HG03025 (cell line): Measurements from ENCODE around the gene RAPGEF5.
A peak's percentile ranks its signal among the peaks of the same experiment; 100 is the strongest.

Experiments used
- ATAC-seq: cut with Tn5 transposase; IDR thresholded peaks from one replicate; pipeline ENCODE4 v1.9.1; 2021; ENCODE audit warnings: mild to moderate bottlenecking, moderate library complexity; ENCODE audit not compliant: unreplicated experiment, low FRiP score

The RAPGEF5 gene, protein sequence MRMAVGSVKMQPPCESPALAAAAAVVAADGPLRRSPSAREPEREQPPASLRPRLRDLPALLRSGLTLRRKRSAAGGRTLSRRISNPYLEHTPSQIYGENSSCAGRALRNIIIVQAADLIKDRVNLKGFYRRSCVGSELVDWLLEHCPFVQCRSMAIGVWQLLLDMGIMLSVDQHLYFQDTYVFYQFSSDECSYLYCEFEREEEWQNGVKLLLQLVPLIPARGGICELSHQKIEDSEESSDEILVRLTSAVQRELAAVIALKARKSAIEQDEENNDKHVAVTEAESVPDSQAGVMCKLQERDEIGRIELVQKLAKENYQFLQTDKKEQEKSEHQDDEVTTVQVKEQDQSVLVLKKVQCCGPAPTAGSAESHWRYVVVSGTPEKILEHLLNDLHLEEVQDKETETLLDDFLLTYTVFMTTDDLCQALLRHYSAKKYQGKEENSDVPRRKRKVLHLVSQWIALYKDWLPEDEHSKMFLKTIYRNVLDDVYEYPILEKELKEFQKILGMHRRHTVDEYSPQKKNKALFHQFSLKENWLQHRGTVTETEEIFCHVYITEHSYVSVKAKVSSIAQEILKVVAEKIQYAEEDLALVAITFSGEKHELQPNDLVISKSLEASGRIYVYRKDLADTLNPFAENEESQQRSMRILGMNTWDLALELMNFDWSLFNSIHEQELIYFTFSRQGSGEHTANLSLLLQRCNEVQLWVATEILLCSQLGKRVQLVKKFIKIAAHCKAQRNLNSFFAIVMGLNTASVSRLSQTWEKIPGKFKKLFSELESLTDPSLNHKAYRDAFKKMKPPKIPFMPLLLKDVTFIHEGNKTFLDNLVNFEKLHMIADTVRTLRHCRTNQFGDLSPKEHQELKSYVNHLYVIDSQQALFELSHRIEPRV

DNA sequence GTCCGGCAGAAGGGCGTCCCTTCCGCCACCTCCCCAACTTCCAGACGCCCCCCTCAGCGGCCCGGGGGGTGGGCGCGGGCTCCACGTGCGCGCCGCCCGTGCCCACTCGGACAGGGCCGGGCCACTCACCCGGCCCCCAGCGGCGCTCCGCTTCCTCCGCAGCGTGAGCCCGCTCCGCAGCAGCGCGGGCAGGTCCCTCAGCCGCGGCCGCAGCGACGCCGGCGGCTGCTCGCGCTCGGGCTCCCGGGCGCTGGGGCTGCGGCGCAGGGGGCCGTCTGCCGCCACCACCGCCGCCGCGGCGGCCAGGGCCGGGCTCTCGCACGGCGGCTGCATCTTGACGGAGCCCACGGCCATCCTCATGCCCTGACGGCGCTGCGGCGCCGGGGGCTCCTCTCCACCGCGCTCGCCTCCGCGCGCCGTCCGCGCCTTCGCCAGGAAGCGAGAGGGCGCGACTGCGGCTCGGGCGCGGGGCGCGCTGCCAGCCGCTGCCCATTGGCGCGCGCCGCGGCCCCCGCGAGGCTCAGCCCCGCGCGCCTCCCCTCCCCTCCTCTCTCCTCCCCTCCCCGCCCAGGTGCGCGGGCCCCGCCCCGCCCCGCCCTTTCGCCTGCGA is at the start of gene RAPGEF5:
RAPGEF5 (minus strand) TSS at position 454 of the 610 bp plus-strand sequence; CDS start at position 360, 94 bp downstream.
- ATAC-seq: peak; percentile 39

DNA sequence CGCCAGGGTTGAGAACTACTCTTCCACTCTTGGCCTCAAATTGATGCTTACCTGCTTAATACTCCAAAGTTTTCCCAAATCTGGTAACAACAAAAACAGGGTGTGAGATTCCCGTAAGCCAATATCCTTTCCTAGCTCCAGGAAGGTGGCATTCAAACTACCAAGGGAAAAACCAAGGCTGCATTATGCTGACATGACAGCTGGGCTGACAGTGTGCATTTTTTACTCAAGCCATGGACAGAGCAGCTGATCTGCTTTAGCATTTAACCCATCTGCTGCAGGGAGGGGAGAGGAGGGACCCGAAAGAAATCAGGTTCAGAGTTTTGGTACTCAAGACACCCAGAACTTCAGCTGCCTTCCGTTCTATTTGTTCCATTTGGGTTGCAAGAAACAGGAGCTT is 49.8 kb upstream of the RAPGEF5 start:
- ATAC-seq: no peak

DNA sequence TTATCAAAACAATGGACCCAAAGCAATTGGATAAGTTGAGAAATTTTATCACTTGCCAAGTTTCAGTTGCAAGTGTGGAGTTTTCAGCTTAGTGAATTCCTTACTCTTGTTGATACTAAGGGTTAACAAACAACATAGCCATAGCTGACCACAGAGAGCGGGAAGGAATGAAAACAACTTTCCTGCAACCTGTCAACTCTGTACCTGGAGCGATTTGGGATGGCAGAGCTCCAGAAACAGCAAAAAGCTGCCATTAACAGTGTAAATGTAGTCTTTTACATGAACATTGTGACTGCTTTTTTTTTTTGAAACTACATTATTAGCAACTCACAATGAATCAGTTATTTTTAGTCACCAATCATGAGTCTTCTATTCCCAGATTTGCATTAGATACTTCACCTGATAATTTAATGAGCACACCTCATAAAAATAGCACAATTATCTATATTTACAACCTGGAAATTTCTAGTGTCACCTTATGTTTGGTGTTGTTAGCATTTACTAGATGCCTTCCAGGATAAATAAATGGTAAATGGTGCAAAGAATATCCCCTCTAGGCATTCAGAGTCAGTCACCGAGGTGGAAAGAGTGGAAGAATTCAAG is 47.6 kb upstream of the RAPGEF5 start:
- no peak for ATAC-seq

DNA sequence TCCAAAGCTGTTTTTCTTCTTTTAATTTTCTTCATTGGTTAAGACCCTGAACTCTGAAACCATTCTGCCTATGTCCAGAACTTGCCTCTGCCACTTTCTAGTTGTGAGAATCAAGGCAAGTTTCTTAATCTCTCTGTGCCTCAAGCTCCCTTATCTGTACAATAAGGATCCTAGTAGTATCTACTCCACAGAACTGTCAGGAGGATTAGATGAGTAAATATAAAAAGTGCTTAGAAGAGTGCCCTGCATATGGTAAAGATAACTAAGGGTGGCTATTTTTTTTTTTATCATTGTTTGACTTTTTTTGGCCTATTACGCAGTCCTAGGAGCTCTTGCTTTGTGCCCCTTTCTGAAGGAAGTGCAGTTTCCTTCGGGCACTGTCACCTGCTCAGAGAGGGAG is 46.4 kb upstream of the RAPGEF5 start:
- ATAC-seq: no peak

DNA sequence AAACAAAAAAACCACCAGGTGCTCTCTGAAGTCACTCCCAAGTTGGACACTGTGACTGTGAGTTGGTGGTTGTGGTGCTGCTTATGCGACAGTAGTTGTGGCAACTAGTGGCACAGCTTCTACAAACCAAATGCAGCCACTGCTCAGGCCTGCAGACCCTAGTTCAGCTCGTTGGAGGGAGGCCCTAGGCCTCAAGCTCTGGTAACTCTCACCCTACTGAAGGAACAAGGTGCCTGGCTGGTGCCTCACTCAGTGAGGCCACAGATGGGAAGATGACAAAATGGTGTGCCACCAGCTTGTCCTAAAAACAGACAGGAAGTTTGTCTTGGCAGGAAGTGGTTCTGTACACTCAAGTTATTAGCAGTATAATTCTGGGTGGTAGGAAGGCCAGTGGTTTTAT is 45.3 kb upstream of the RAPGEF5 start:
- ATAC-seq: no peak

DNA sequence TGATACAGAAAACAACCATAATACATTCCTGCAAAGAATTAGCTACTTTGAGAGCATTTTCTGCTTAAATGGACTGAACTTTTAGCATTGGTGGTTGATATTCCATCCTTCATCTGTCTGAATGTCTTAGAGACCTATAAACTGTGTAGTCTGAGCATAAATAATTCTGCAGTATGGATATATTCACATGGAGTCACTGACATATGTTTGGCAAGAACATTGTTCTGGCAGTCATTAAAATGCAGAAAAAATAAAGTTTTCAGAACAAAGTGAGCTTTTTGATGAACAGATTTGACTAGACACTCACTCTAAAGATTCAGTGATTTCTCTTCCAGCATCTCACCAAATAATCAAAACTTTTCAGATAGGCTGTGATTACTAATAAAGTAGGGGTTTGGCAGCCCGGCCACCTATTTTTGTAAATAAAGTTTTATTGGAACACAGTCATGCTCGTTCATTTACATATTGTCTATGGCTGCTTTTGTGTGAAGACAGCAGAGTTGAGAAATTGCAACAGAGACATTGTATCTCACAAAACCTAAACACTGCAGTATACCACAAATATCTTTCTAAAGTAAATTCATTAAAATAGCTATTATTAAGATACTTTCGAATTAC is 44.1 kb upstream of the RAPGEF5 start:
- ATAC-seq: no peak

DNA sequence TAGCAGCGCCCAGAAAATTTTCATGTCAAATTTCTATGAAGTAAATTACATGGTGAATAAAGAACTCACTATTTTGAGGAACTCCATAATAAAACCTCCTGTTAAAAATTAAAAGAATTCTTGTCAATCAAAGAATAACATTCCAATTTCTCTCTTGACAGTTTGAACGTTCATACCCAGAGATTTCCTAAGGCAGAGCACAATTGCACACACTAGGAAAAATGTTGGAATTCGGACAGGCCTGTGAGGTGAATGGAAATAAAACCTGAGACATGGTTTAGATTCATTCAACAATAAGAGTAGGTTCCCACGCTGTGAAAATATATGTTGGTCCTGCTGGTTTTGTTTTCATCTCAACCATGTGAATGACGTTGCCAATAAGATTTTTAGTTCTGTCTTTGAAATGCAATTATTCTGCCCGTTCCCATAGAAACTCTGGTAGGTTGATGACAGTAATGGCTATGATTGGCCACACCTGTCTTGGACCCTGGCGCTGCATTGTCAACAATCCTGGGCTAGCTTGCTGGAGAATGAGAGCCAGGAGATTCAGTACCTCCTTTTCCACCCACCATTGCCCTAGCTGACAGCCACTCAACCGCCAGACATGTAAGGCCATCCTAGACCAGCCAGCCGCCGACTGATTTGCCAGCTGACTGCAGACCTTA is 43.3 kb upstream of the RAPGEF5 start:
- ATAC-seq: no peak

DNA sequence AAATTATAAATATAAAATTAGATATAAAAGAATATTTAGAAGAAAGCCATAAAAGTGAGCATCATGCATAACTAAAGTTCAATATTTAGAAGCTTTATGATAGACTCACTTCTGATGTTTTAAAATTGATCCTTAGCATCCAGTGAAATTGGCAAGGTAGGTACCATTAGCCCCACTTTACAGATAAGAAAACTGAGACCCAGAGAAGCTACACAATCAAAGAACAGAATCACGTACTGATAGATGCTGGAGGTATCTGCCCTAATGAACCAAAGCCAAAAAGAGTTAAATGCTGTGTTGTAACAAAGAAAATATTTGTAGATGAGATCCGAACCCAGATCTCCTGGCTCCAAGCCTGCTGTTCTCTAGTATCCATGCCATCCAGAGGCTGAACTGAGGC is 42.6 kb upstream of the RAPGEF5 start:
- ATAC-seq: no peak

DNA sequence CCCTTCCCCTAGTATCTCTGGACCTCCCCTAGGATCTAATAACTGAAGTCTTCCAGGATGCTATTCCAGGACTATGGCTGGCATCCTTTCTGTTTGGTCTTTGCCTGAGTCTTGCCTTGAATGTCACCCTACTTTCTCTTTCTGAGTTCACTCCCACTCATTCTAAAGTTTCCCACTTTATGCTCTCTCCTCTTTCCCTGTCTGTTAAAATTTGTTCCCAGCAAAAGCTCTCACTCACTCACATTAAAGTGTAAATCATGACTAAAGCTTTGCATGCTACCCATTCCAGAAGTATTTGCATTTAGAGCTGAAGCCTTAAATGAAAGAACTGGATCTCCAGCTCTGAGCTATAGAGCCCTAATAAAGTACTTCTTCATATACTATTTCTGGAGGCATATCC is 42.1 kb upstream of the RAPGEF5 start:
- ATAC-seq: no peak

DNA sequence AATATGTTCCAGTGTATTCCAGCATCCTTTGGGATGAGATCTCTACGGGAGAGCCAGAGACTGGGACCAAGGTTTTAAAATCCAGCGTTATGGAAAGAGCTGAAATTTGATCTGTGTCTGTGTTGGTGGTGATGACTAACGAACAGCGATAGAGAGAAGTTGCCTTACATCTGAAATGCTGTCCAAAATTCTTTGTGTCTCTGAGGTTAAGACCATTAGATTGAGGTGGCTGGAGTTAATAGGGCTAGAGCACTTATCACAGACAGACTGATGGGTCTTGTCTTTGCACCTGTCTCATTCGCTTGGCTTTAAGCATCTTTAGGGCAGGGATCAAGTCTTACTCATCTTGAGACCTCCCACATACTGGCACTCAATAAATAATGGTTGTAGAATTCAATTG is 41.0 kb upstream of the RAPGEF5 start:
- no peak for ATAC-seq

DNA sequence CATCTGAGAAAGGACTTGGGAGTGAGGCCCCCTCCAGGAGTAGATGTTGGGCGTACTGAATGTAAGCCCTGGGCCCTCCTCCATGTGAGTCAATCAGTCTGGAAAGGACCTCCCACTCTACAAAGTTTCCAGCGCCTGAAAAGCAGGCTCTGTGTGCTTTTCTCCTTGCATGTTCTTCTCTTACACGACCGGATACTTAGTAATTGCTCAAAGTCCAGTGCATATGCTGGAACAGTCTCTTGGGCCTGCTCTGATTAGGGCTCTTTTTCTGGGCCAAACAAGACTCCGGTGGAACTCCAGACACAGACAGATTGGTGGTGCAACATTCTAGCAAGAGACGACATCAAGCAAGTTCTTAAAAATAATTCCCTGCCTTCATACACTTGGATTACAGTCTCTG is 38.3 kb upstream of the RAPGEF5 start:
- no peak for ATAC-seq

DNA sequence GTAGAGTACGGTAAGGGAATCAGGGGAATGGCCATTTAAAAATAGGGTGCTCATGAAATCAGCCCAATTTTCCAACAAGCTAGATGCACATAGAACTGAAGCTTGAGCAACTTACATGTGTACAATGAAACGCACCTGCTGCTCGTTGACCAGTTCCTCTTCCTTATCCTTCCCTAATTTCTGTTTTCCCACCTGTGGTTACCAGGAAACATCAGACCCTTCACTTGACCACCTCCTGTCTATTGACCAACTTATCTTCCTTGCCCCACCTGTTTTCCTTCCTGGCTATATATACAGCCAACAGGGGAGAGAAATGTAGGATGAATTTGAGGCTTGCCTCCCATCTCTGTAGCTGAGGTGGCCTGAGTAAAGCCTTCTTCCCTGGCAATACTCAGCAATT is 37.8 kb upstream of the RAPGEF5 start:
- ATAC-seq: no peak

DNA sequence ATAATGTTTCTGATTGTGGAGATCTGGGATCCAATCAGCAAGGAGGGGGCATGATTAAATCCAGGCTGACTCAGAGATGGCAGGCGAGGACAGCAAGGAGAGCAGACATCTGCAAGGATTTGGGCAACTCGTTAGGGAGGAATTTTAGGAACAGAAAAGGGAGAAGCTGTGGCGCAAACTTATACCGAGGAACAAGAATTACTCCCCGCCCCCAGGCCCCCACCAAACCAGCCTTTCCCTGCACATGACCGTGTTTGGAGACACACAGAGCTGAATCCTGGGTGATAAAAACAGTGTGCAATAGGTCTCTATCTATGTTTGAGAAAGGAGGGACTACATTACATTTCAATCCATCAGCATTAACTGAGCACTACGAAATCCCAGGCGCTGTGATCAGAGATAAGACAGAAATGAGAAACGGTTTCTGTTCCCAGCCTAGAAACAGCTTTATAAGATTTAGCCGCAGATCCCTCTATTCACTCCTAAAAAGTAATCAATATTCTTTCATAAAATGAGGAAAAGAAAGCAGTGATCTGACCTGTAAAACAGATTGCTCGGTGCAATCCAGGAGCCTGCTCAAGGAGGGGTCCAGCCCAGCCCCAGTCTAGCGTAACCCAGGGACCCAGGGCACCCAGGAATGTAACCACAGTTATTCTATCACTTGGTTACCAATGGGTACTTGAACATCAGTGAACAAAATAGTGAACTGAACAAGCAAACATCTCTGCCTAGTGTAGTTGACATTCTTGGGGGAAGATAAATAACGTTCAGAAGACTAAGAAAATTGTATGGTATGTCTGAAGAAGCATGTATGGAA is 37.2 kb upstream of the RAPGEF5 start:
- ATAC-seq: no peak

DNA sequence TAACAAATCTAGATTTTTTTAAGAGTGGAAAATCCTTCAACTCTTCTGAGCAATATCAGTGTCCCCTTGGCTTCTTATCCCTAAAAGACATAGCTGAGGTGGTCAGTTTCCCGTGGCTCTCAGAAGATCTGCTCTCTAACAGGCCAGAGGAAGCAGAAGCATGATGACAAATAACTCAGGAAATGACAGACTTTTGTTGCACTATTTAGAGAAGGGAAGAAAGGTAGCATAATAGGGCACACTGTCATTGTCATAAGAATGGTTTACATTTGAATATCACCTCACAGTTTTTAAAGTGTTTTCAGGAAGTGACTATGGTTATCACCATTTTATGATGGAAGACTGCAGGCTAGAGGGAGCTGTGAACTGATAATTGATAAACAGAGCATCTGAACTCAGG is 33.6 kb upstream of the RAPGEF5 start:
- ATAC-seq: no peak

DNA sequence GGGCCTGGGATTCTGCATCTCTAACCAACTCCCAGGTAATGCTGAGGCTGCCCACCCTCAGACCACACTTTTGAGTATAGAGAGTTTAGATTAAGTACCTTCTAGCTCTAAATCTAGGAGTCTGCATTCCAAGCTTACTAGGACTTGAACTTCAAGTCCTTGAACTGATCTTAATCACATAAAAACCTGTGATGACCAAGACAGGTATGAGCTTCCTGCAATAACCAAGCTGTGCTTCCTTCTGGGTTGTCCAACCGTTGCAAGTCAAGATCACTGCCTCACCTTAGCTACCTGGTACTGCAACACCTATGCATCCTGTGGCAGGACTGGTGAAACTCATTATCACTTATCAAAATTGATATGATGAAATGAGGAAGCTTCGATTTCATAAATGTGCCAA is 32.9 kb upstream of the RAPGEF5 start:
- no peak for ATAC-seq

DNA sequence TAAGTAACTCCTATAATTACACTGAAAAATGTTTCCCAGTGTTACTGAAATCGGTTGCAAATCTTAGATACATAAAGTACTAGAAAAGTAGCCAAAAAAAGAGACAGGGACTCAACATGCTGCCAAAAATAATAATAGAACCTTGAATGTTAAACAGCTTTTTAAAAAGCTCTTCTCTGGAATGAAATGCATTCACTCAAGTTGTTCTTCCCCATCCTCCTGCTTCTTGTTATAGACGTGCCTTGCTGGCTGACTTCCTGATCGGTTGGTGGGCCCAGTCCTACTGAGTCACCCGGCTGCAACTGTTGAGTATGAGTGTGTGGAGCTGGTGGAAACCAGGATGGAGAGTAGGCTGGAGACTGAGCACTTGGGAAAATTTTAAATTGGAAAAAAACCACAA is 30.6 kb upstream of the RAPGEF5 start:
- no peak for ATAC-seq

DNA sequence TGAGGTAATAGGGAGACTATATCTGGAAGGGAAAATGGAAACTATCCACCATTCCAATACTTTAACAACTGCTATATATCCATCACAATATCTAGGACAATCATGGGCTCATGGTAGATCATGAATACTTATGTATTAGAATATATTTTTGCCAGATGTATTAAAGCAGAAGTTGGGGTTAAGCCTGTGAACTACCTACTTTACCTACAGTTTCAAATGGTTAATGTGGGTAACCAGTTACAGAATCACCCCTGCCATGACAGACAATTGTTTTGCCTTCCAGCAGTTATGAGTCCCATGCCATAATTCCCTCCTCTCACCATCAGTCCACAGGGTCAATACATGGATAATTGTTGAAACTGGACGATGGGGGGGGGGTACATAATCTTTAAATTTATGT is 29.9 kb upstream of the RAPGEF5 start:
- ATAC-seq: peak; percentile 46

DNA sequence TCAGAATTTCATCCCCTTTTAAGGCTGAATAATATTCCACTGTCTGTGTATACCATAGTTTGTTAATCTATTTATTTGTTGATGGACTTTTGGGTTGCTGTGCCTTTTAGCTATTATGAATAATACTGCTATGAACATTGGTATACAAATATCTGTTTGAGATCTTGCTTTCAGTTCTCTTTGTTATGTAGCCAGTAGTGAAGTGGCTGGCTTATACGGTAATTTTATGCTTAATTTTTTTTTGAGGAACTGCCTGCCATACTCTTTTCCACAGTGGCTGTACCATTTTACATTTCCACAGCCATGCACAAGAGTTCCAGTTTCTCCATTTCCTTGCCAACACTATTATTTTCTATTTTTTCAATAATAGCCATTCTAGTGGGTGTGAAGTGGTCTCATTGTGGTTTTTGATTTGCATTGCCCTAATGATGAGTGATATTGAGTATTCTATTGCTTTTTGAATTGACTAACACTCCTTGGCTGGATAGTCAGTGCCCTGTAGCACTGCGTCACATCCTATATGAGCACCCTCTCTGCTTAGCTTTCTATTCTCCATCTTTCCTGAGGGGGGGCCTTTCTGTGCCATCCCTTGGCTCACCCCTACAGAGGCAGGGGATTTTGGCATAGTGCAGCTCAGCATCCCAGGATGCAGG is 29.4 kb upstream of the RAPGEF5 start:
- ATAC-seq: peak; percentile 66

DNA sequence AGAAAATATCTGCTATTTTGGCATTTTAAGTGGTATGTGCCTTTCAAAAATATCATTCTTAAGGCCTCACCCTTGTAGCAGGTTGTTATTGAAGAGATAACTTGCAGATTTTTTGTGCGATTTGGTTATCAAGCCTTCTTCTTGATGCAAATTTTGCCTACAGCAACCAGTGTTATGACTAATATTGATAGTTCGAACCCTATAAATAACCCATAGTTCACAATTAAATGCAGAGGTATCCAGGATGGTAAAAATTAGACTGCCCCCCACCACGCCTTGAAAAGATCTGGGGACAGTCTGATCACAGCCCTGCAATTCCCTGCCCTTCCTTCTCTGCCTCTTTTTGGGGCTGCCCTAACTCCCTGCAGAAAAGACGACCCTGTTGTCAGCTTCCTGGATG is 28.4 kb upstream of the RAPGEF5 start:
- ATAC-seq: no peak
